GM23338 (cell line): ENCODE measurements around the gene HIVEP3.

Source experiments
- CTCF ChIP-seq, 2 experiments: fragments of 200-600 bp in 1 of 2; sonication (generic) in 1 of 2; conservative IDR thresholded peaks; 2 replicates each; pipeline versions ENCODE4 v1.5.1 to v1.6.1; 2016 to 2017; ENCODE audit warnings: antibody characterized with exemption in 2 of 2, low read depth in 2 of 2, mild to moderate bottlenecking in 2 of 2, moderate library complexity in 1 of 2
- EZH2 ChIP-seq: fragments of 200-600 bp; sonication (generic); IDR thresholded peaks from one replicate; pipeline ENCODE4 v1.8.0; 2017; ENCODE audit warnings: antibody characterized with exemption, mild to moderate bottlenecking, low read depth; ENCODE audit not compliant: unreplicated experiment
- EZH2phosphoT487 ChIP-seq: fragments of 200-600 bp; sonication (generic); IDR thresholded peaks from one replicate; pipeline ENCODE4 v1.8.1; 2018; ENCODE audit warnings: antibody characterized with exemption; ENCODE audit not compliant: unreplicated experiment
- REST ChIP-seq: IDR thresholded peaks from one replicate; pipeline ENCODE4 v1.6.1; 2018; ENCODE audit warnings: antibody characterized with exemption; ENCODE audit not compliant: unreplicated experiment

GRCh38 chr1:41583658-41584547, 334.8 kb downstream of the HIVEP3 start:
- TF ChIP-seq EZH2 (no peak), CTCF (conservative IDR thresholded peaks at IDR 0.05; ENCODE audit: low read depth in 2 of 2) (peak in 1 of 2 experiments; percentile 31; a peak in 1 of 4 replicates), REST (no peak), EZH2phosphoT487 (no peak)
